H1 (cell line): Measurements from ENCODE around the gene FOXP2. TPM values are rescaled to one million over a fixed set of nuclear protein-coding genes. Genes with fewer than 3 reads are reported as not detected.

ENCODE experiments used
- CTCF ChIA-PET: fragments of 300-600 bp; sonication (Branson Sonifier 250); formaldehyde crosslinking; loops from one replicate; lab custom pipeline; 2021; ENCODE audit not compliant: partially characterized antibody; lab: Charles Lee
- POLR2A ChIA-PET: fragments of 300-600 bp; sonication (Branson Sonifier 250); formaldehyde crosslinking; loops from one replicate; lab custom pipeline; 2021; ENCODE audit warnings: inconsistent platforms; ENCODE audit not compliant: partially characterized antibody; lab: Charles Lee
- DNase-seq, 2 experiments: peaks; one replicate each; pipeline versions ENCODE4 v3.0.0 to v3.0.0-alpha.2; 2010 to 2022; ENCODE audit warnings: low spot score in 2 of 2, low read depth in 1 of 2, mixed read lengths in 1 of 2
- FAIRE-seq: peaks from 2 replicates; lab custom pipeline; 2011; peaks lifted over from hg19 to GRCh38; lab: Jason Lieb, UNC
- H2AFZ ChIP-seq: 2 replicates; pipeline ENCODE4 v1.8.1; 2012; ENCODE audit warnings: low read length, inconsistent platforms
- H2AK5ac ChIP-seq: 2 replicates; pipeline ENCODE4 v1.6.1; 2013; ENCODE audit warnings: low read depth, low read length
- H2BK120ac ChIP-seq: replicated peaks from 2 replicates; pipeline ENCODE3; 2013; ENCODE audit warnings: low read depth, low read length, inconsistent platforms
- H2BK12ac ChIP-seq: 2 replicates; pipeline ENCODE4 v1.6.1; 2013; ENCODE audit warnings: low read depth, low read length
- H2BK15ac ChIP-seq: 2 replicates; pipeline ENCODE4 v1.6.1; 2013; ENCODE audit warnings: low read length
- H2BK20ac ChIP-seq: 2 replicates; pipeline ENCODE4 v1.6.1; 2013; ENCODE audit warnings: low read length
- H2BK5ac ChIP-seq: 2 replicates; pipeline ENCODE4 v1.6.1; 2013; ENCODE audit warnings: low read depth, low read length
- H3K14ac ChIP-seq: 2 replicates; pipeline ENCODE4 v1.6.1; 2013; ENCODE audit warnings: inconsistent platforms; ENCODE audit not compliant: insufficient read length
- H3K18ac ChIP-seq: 2 replicates; pipeline ENCODE4 v1.6.1; 2013; ENCODE audit warnings: low read length; ENCODE audit errors: extremely low read depth
- H3K23ac ChIP-seq: 2 replicates; pipeline ENCODE4 v1.6.1; 2013; ENCODE audit warnings: inconsistent platforms; ENCODE audit not compliant: insufficient read length
- H3K23me2 ChIP-seq: 2 replicates; pipeline ENCODE4 v1.6.1; 2013; ENCODE audit warnings: low read depth, low read length
- H3K27ac ChIP-seq: 2 replicates; pipeline ENCODE4 v1.6.1; 2011; ENCODE audit warnings: low read depth, low read length, inconsistent platforms
- H3K27me3 ChIP-seq, 4 experiments: replicated peaks in 1 of 4; 1 replicate in 1 of 4; 2 replicates in 3 of 4; pipeline versions ENCODE4 v1.6.1 to v1.8.1; 2011 to 2013; ENCODE audit warnings: low read length in 3 of 4, mild to moderate bottlenecking in 3 of 4, inconsistent platforms in 2 of 4, mixed read lengths in 2 of 4, moderate library complexity in 1 of 4; ENCODE audit not compliant: control insufficient read depth in 3 of 4, insufficient read depth in 3 of 4; ENCODE audit errors: extremely low read depth in 1 of 4
- H3K36me3 ChIP-seq, 4 experiments: 2 replicates each; pipeline versions ENCODE4 v1.6.1 to v1.8.1; 2011 to 2013; ENCODE audit warnings: mild to moderate bottlenecking in 4 of 4, low read length in 3 of 4, moderate library complexity in 2 of 4, control low read depth in 1 of 4, inconsistent platforms in 1 of 4; ENCODE audit not compliant: insufficient read depth in 4 of 4, control insufficient read depth in 2 of 4
- H3K4ac ChIP-seq: replicated peaks from 2 replicates; pipeline ENCODE3; 2013; ENCODE audit warnings: low read length, low read depth, mixed read lengths, inconsistent platforms; ENCODE audit not compliant: insufficient read length
- H3K4me1 ChIP-seq, 4 experiments: replicated peaks in 1 of 4; 1 replicate in 1 of 4; 2 replicates in 3 of 4; pipeline versions ENCODE4 v1.6.1 to v1.8.1; 2011 to 2013; ENCODE audit warnings: low read length in 3 of 4, inconsistent platforms in 2 of 4, mixed read lengths in 1 of 4; ENCODE audit not compliant: insufficient read depth in 4 of 4, control insufficient read depth in 3 of 4
- H3K4me2 ChIP-seq, 2 experiments: 2 replicates each; pipeline versions ENCODE4 v1.6.1 to v1.8.1; 2011 to 2013; ENCODE audit warnings: low read depth in 2 of 2, low read length in 2 of 2, control low read depth in 1 of 2, inconsistent platforms in 1 of 2, mild to moderate bottlenecking in 1 of 2; ENCODE audit not compliant: insufficient read depth in 1 of 2
- H3K4me3 ChIP-seq, 4 experiments: fragments of 200-600, 300-600 bp in 1 of 4; sonication (generic), shearing (Covaris generic), sonication (Bioruptor Twin) in 1 of 4; 2 replicates each; pipeline versions ENCODE4 v1.5.1 to v1.8.1; 2011 to 2016; ENCODE audit warnings: low read length in 4 of 4, low read depth in 3 of 4, control low read depth in 2 of 4, inconsistent platforms in 2 of 4, mild to moderate bottlenecking in 2 of 4, mixed read lengths in 1 of 4, moderate library complexity in 1 of 4; ENCODE audit not compliant: insufficient read depth in 2 of 4; ENCODE audit errors: extremely low read depth in 1 of 4
- H3K56ac ChIP-seq: replicated peaks from 2 replicates; pipeline ENCODE3; 2013; ENCODE audit warnings: low read depth, mild to moderate bottlenecking, mixed read lengths, low read length, inconsistent platforms; ENCODE audit not compliant: insufficient read length
- H3K79me1 ChIP-seq: 2 replicates; pipeline ENCODE4 v1.6.1; 2013; ENCODE audit warnings: low read depth, low read length, control low read depth
- H3K79me2 ChIP-seq, 2 experiments: 2 replicates each; pipeline versions ENCODE4 v1.6.1 to v1.8.1; 2012 to 2013; ENCODE audit warnings: low read length in 2 of 2, mild to moderate bottlenecking in 2 of 2, inconsistent platforms in 1 of 2; ENCODE audit not compliant: insufficient read depth in 2 of 2, control insufficient read depth in 1 of 2
- H3K9ac ChIP-seq, 4 experiments: replicated peaks in 1 of 4; 1 replicate in 1 of 4; 2 replicates in 3 of 4; pipeline versions ENCODE4 v1.6.1 to v1.8.1; 2011 to 2013; ENCODE audit warnings: low read depth in 3 of 4, low read length in 3 of 4, control low read depth in 2 of 4, mild to moderate bottlenecking in 2 of 4, moderate library complexity in 2 of 4, inconsistent platforms in 1 of 4; ENCODE audit errors: extremely low read depth in 1 of 4
- H3K9me3 ChIP-seq, 2 experiments: 2 replicates each; pipeline versions ENCODE4 v1.6.1 to v1.8.1; 2012 to 2013; ENCODE audit warnings: mild to moderate bottlenecking in 2 of 2, moderate library complexity in 2 of 2, control low read depth in 1 of 2, inconsistent platforms in 1 of 2, low read depth in 1 of 2, low read length in 1 of 2, mixed read lengths in 1 of 2; ENCODE audit not compliant: insufficient read depth in 2 of 2
- H4K20me1 ChIP-seq, 2 experiments: replicated peaks in 1 of 2; 2 replicates each; pipeline versions ENCODE3 to v1.8.1; 2011 to 2013; ENCODE audit warnings: inconsistent platforms in 2 of 2, low read length in 2 of 2, mild to moderate bottlenecking in 1 of 2; ENCODE audit not compliant: insufficient read depth in 2 of 2, control insufficient read depth in 1 of 2
- H4K5ac ChIP-seq: 2 replicates; pipeline ENCODE4 v1.6.1; 2013; ENCODE audit warnings: low read length, low read depth, mixed read lengths, inconsistent platforms; ENCODE audit not compliant: insufficient read length
- H4K8ac ChIP-seq: 2 replicates; pipeline ENCODE4 v1.8.0; 2013; ENCODE audit warnings: mild to moderate bottlenecking, moderate library complexity, low read length, inconsistent platforms; ENCODE audit not compliant: insufficient read depth; ENCODE audit errors: extremely low read depth
- H4K91ac ChIP-seq: replicated peaks from 2 replicates; pipeline ENCODE3; 2013; ENCODE audit warnings: low read length, mixed read lengths, inconsistent platforms; ENCODE audit not compliant: insufficient read length
- RAD21 ChIP-seq, 2 experiments: IDR thresholded peaks in 1 of 2; conservative IDR thresholded peaks in 1 of 2; 2 replicates each; pipeline ENCODE4 v1.6.1; 2011; ENCODE audit warnings: low read depth in 2 of 2, low read length in 2 of 2, improper control_type of control experiment in 1 of 2, inconsistent platforms in 1 of 2, mild to moderate bottlenecking in 1 of 2, moderate library complexity in 1 of 2
- SP2 ChIP-seq: IDR thresholded peaks from 2 replicates; pipeline ENCODE4 v1.6.1; 2012; ENCODE audit warnings: mild to moderate bottlenecking, low read length, inconsistent platforms
- polyA plus RNA-seq, 7 experiments: library from polyadenylated mRNA; depleted of rRNA in 3 of 7; stranded (reverse) in 5 of 7; unstranded in 2 of 7; fragments of >200 nt in 5 of 7; fragments of 200-250 nt in 2 of 7; gene quantifications; 1 replicate in 5 of 7; 2 replicates in 1 of 7; 4 replicates in 1 of 7; pipeline versions ENCODE4 v1.2.1 to v1.2.3, GENCODE V29; 2011 to 2013; ENCODE audit warnings: missing spikeins in 2 of 7, mixed read lengths in 2 of 7
- total RNA-seq: library from RNA; stranded (reverse); fragmentation: NEBNext Ultra II Directional; extraction: Animal tissue kit (Norgen Biotek cat#: 25700); gene quantifications from 2 replicates; pipeline ENCODE4 v1.2.1, GENCODE V29; 2021
- TF ChIP-seq, protein P1 (sequence below), 3 experiments: IDR thresholded peaks; 1 replicate in 2 of 3; 2 replicates in 1 of 3; pipeline versions ENCODE4 v1.5.1 to v1.6.1; 2011; ENCODE audit warnings: low read length in 3 of 3, mild to moderate bottlenecking in 3 of 3, inconsistent platforms in 2 of 3, low read depth in 1 of 3, moderate library complexity in 1 of 3; ENCODE audit not compliant: insufficient read depth in 1 of 3; ENCODE audit errors: control extremely low read depth in 1 of 3

FOXP2 gene
- total and polyA plus RNA-seq, 2 of the 8 experiments (the other 6 are each of a cell fraction or from before 2014, with no cell fraction given) = 0.09 to 0.43 TPM

DNA sequence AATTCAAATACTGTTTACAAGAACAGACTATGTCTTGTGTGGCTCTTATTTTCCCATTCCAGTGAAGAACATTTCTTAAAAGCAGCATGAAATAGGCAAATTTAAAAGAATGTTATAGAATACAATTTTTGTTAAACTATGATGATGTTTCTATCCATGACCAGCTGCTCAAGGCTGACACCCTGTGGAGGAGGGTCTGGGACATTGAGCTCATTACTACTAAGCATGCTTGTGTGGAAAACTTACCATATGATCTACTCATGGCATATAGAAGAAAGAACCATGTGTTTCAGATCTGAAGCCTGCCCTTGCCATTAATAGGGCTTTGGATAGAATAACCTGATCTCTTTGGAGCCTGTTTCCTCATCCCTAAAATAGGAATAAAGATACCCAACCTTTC, 125.0 kb downstream of the FOXP2 start:
- TF ChIP-seq SP2 (no peak), RAD21 (IDR thresholded peaks at IDR 0.05 in 1 of 2, conservative IDR thresholded peaks at IDR 0.05 in 1 of 2; ENCODE audit: low read depth in 2 of 2, low read length in 2 of 2) (peak; percentile 32 to 48; a peak in 3 of 4 replicates)
- TF ChIP-seq, protein P1, sequence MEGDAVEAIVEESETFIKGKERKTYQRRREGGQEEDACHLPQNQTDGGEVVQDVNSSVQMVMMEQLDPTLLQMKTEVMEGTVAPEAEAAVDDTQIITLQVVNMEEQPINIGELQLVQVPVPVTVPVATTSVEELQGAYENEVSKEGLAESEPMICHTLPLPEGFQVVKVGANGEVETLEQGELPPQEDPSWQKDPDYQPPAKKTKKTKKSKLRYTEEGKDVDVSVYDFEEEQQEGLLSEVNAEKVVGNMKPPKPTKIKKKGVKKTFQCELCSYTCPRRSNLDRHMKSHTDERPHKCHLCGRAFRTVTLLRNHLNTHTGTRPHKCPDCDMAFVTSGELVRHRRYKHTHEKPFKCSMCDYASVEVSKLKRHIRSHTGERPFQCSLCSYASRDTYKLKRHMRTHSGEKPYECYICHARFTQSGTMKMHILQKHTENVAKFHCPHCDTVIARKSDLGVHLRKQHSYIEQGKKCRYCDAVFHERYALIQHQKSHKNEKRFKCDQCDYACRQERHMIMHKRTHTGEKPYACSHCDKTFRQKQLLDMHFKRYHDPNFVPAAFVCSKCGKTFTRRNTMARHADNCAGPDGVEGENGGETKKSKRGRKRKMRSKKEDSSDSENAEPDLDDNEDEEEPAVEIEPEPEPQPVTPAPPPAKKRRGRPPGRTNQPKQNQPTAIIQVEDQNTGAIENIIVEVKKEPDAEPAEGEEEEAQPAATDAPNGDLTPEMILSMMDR (IDR thresholded peaks at IDR 0.05; ENCODE audit: control extremely low read depth in 1 of 3, insufficient read depth in 1 of 3, low read depth in 1 of 3, low read length in 3 of 3) = peak in 1 of 3 experiments; percentile 27; a peak in 1 of 4 replicates
- no peaks in the 10 kb centered on the region for H4K20me1 ChIP-seq
- no peak overlapping the region for H3K9ac ChIP-seq
- H2AFZ ChIP-seq = no peak overlapping the region
- no peak overlapping the region for H4K91ac ChIP-seq
- no peak overlapping the region for H3K14ac ChIP-seq
- no peaks in the 10 kb centered on the region for H3K79me2 ChIP-seq
- no peak overlapping the region for H3K27ac ChIP-seq
- no peak overlapping the region for H3K4me2 ChIP-seq
- no peak overlapping the region for H3K23ac ChIP-seq
- H4K8ac ChIP-seq = no peak overlapping the region
- H2BK120ac ChIP-seq = no peak overlapping the region
- no peaks in the 10 kb centered on the region for H3K9me3 ChIP-seq
- H3K27me3 ChIP-seq = no peaks in the 10 kb centered on the region
- no peak overlapping the region for H3K18ac ChIP-seq
- H4K5ac ChIP-seq = no peak overlapping the region
- H3K36me3 ChIP-seq = no peaks in the 10 kb centered on the region
- no peaks in the 10 kb centered on the region for H3K23me2 ChIP-seq
- DNase-seq (no peak), FAIRE-seq (no peak)
- H3K4me1 ChIP-seq = no peaks in the 10 kb centered on the region
- H3K4me3 ChIP-seq = no peak overlapping the region
- no peak overlapping the region for H2BK15ac ChIP-seq
- no peak overlapping the region for H3K4ac ChIP-seq
- H2BK20ac ChIP-seq = no peak overlapping the region
- H3K79me1 ChIP-seq = no peaks in the 10 kb centered on the region
- no peak overlapping the region for H2AK5ac ChIP-seq
- H2BK12ac ChIP-seq = no peak overlapping the region
- CTCF ChIA-PET = interaction anchor here (0.6 to 2.3 kb wide), 5 partner anchors 17 to 507 kb away, joined by 3 to 10 read pairs (median 3); no protein-coding TSS in a partner anchor
- H2BK5ac ChIP-seq = no peak overlapping the region
- H3K56ac ChIP-seq = no peak overlapping the region
- POLR2A ChIA-PET = no interaction called here
